Measurements from ENCODE around the gene CENPM.
A peak's percentile ranks its signal among the peaks of the same experiment; 100 is the strongest.

Gene CENPM

DNA sequence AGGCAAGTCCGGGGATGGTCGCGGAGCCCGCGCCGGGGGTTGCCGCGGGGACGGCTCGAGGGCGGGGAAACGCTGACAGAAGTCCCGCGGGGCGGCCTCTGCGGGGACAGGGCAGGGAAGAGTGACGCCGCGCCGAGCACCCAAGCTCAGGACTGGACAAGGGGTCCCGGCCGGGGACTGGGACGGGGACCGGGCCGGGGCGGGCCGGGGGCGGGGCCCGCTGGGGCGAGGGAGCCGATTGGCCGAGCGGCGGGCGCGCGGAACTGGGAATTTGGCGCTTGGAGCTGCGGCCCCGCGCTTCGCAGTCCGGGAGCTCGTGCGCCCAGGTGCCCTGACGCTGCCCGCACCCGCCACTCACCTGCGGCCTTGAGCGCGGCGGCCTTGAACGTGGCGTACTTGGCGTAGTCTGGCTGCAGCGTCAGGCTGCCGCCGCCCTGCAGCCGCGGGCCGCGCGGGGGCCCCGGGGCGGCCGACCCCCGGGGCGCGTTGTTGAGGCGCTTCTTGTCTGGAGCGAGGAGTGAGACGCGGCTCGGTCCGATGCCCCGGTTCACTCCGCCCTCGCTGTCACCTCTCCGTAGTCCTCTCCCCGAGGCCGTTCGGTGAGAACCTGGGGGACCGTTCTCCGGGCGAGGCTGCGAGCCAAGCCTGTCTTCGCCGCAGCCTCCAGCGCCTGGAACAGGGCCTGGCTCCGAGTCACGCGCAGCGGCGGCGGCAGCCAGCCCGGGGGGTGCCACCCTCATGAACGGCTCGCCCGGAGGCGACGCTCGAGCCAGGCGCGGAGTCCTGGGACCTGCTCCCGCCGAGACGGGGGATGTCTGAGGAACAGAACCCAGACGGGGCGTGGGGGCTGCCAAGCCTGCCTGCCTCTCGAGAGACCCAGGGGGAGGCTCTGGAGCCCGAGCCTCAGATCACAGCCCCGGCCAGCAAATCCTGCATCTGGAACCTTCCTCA, 36.6 kb downstream of the CENPM start:
- no peaks in the 10 kb centered on the region for H3K9me3 ChIP-seq (ENCODE audit: control insufficient read depth in 1 of 2, low read length in 2 of 2)
- H3K4me1 ChIP-seq (ENCODE audit: control insufficient read depth in 1 of 2, insufficient read depth in 2 of 2, low read length in 2 of 2): peaks cover 0 to 28% of the 10 kb centered on the region in 2 donors
- peak overlapping the region in 1 of 2 donors; percentile 53 for H3K4me3 ChIP-seq (ENCODE audit: low read depth in 1 of 2, low read length in 2 of 2)
- peaks cover 39% of the 10 kb centered on the region for H3K27me3 ChIP-seq (ENCODE audit: low read depth, low read length)
- H3K27ac ChIP-seq (ENCODE audit: low read length): no peak overlapping the region
- peaks cover 0 to 20% of the 10 kb centered on the region in 2 donors for H3K36me3 ChIP-seq (ENCODE audit: control insufficient read depth in 1 of 2, insufficient read depth in 2 of 2, low read length in 2 of 2)

GRCh38 chr22:41909310-41910049, 37.5 kb downstream of the CENPM start:
- Histone ChIP-seq H3K4me3 (ENCODE audit: low read depth in 1 of 2, low read length in 2 of 2) (peak overlapping the region in 1 of 2 donors; percentile 53), H3K4me1 (ENCODE audit: control insufficient read depth in 1 of 2, insufficient read depth in 2 of 2, low read length in 2 of 2) (peaks cover 0 to 19% of the 10 kb centered on the region in 2 donors), H3K9me3 (ENCODE audit: control insufficient read depth in 1 of 2, low read length in 2 of 2) (no peaks in the 10 kb centered on the region), H3K36me3 (ENCODE audit: control insufficient read depth in 1 of 2, insufficient read depth in 2 of 2, low read length in 2 of 2) (peaks cover under 1 to 28% of the 10 kb centered on the region in 2 donors), H3K27ac (ENCODE audit: low read length) (no peak overlapping the region), H3K27me3 (ENCODE audit: low read depth, low read length) (peaks cover 37% of the 10 kb centered on the region)

DNA sequence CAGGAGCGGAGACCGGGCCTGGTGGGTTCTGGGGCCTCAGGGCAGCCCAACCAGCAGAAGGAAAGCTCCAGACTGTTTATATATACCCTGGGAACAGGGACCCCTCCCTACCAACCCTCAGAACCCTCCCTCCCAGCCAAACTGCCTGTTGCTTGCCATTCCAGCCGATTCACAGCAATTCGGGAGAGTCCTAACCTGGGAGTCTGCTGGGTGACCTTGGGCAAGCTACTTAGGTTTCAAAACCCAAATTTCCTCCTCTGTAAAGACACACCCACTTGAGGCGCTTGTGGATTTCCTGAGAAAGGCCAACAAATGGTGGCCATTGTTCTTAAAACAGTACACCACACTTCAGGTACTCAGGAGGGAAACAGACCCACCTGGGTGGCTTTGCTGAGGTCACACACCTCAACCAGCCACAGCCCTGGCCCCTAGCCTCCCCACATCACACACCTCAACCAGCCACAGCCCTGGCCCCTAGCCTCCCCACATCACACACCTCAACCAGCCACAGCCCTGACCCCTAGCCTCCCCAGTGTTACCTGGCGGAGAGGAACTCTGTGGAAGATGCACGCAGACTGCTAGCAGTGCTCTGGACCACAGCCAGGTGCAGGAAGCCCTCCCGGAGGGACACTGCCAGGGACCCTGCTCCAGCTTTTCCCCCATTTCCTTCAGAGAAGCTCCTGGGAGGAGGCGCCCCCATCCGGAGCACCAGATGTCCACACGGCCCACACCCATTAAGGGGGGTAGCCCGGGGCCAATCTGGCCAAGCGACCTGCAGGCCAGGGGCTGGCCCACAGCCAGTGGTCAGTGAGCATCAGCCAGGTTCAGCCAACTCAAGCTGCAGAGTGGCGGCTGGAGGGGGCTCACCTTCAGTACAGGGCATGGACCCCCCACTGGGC, 38.3 kb downstream of the CENPM start:
- Histone ChIP-seq H3K27ac (ENCODE audit: low read length) (no peak overlapping the region), H3K36me3 (ENCODE audit: control insufficient read depth in 1 of 2, insufficient read depth in 2 of 2, low read length in 2 of 2) (peaks cover 9 to 35% of the 10 kb centered on the region in 2 donors), H3K27me3 (ENCODE audit: low read depth, low read length) (peaks cover 37% of the 10 kb centered on the region), H3K9me3 (ENCODE audit: control insufficient read depth in 1 of 2, low read length in 2 of 2) (no peaks in the 10 kb centered on the region), H3K4me1 (ENCODE audit: control insufficient read depth in 1 of 2, insufficient read depth in 2 of 2, low read length in 2 of 2) (peaks cover 0 to 19% of the 10 kb centered on the region in 2 donors), H3K4me3 (ENCODE audit: low read depth in 1 of 2, low read length in 2 of 2) (no peak overlapping the region)

- Histone ChIP-seq H3K27me3 (ENCODE audit: low read depth, low read length) (peaks cover 29% of the 10 kb centered on the region), H3K36me3 (ENCODE audit: control insufficient read depth in 1 of 2, insufficient read depth in 2 of 2, low read length in 2 of 2) (peaks cover 11 to 45% of the 10 kb centered on the region in 2 donors), H3K27ac (ENCODE audit: low read length) (no peak overlapping the region), H3K4me3 (ENCODE audit: low read depth in 1 of 2, low read length in 2 of 2) (no peak overlapping the region), H3K9me3 (ENCODE audit: control insufficient read depth in 1 of 2, low read length in 2 of 2) (no peaks in the 10 kb centered on the region), H3K4me1 (ENCODE audit: control insufficient read depth in 1 of 2, insufficient read depth in 2 of 2, low read length in 2 of 2) (peaks cover 0 to 19% of the 10 kb centered on the region in 2 donors)
Measured at GRCh38 chr22:41907436-41908401, 39.2 kb downstream of the CENPM start.

DNA sequence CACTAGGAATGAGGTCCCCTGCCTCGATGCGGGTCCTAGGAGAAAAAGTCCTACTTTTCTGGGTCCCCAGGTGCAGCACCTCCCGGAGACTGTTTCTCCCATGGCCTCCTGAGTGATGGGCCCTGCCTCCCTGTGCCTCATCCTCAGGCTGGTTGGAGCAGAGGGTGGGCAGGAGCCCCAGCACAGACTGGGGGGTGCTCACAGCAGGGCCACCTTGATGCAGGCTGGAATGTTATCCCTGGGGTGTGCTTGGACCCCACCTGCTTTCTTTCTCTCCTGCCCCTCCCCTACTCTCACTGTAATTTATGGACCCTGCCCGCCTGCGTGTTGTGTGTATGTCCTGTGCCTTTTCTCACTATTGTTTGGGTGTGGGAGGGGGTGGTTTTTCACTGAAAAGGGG, 40.1 kb downstream of the CENPM start:
- Histone ChIP-seq H3K36me3 (ENCODE audit: control insufficient read depth in 1 of 2, insufficient read depth in 2 of 2, low read length in 2 of 2) (peaks cover 11 to 54% of the 10 kb centered on the region in 2 donors), H3K4me3 (ENCODE audit: low read depth in 1 of 2, low read length in 2 of 2) (no peak overlapping the region), H3K9me3 (ENCODE audit: control insufficient read depth in 1 of 2, low read length in 2 of 2) (no peaks in the 10 kb centered on the region), H3K4me1 (ENCODE audit: control insufficient read depth in 1 of 2, insufficient read depth in 2 of 2, low read length in 2 of 2) (peaks cover 0 to 19% of the 10 kb centered on the region in 2 donors), H3K27me3 (ENCODE audit: low read depth, low read length) (peaks cover 20% of the 10 kb centered on the region), H3K27ac (ENCODE audit: low read length) (no peak overlapping the region)

DNA sequence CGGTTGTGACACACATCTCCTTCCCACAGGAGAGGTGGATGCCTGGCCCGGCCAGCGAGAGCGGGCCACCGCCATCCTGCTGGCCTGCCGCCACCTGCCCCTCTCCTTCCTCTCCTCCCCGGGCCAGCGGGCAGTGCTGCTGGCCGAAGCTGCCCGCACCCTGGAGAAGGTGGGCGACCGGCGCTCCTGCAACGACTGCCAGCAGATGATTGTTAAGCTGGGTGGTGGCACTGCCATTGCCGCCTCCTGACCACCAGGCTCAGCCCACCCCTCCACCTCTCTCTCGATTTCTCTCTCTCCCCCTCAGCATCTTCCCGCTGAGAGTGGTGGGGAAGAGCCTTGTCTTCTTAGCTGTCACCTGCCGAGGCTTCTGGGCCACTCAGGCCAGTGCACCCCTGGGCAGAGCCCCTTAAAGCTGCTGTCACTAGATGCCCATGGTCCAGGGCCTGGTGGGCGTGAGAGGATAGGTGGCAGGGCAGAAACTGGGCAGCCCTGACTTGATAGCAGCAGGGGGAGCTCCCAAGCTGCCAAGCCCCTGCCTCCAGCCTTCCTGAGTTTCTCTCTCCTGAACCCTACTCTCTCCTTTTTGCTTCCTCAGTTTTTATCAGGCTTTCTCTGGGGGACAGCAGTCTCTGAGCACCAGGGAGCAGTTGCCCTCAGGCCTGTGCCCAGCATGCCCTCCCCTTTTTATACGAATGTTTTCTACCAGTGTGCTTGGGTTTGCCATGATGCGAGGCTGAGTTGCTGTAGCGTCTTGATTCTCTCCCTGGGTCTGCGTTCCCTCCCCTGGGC, 41.3 kb downstream of the CENPM start:
- Histone ChIP-seq H3K27me3 (ENCODE audit: low read depth, low read length) (peaks cover 9% of the 10 kb centered on the region), H3K9me3 (ENCODE audit: control insufficient read depth in 1 of 2, low read length in 2 of 2) (no peaks in the 10 kb centered on the region), H3K27ac (ENCODE audit: low read length) (no peak overlapping the region), H3K4me3 (ENCODE audit: low read depth in 1 of 2, low read length in 2 of 2) (no peak overlapping the region), H3K4me1 (ENCODE audit: control insufficient read depth in 1 of 2, insufficient read depth in 2 of 2, low read length in 2 of 2) (peaks cover 0 to 12% of the 10 kb centered on the region in 2 donors), H3K36me3 (ENCODE audit: control insufficient read depth in 1 of 2, insufficient read depth in 2 of 2, low read length in 2 of 2) (peaks cover 17 to 61% of the 10 kb centered on the region in 2 donors)

- Histone ChIP-seq H3K27ac (ENCODE audit: low read length) (no peak overlapping the region), H3K9me3 (ENCODE audit: control insufficient read depth in 1 of 2, low read length in 2 of 2) (no peaks in the 10 kb centered on the region), H3K4me1 (ENCODE audit: control insufficient read depth in 1 of 2, insufficient read depth in 2 of 2, low read length in 2 of 2) (peaks cover 0 to 3% of the 10 kb centered on the region in 2 donors), H3K36me3 (ENCODE audit: control insufficient read depth in 1 of 2, insufficient read depth in 2 of 2, low read length in 2 of 2) (peaks cover 26 to 70% of the 10 kb centered on the region in 2 donors), H3K4me3 (ENCODE audit: low read depth in 1 of 2, low read length in 2 of 2) (no peak overlapping the region), H3K27me3 (ENCODE audit: low read depth, low read length) (peaks cover 5% of the 10 kb centered on the region)
Measured at GRCh38 chr22:41904450-41905410, 42.2 kb downstream of the CENPM start.

- peaks cover 40 to 87% of the 10 kb centered on the region in 2 donors for H3K36me3 ChIP-seq (ENCODE audit: control insufficient read depth in 1 of 2, insufficient read depth in 2 of 2, low read length in 2 of 2)
Measured at GRCh38 chr22:41902932-41903421, 44.0 kb downstream of the CENPM start.

DNA sequence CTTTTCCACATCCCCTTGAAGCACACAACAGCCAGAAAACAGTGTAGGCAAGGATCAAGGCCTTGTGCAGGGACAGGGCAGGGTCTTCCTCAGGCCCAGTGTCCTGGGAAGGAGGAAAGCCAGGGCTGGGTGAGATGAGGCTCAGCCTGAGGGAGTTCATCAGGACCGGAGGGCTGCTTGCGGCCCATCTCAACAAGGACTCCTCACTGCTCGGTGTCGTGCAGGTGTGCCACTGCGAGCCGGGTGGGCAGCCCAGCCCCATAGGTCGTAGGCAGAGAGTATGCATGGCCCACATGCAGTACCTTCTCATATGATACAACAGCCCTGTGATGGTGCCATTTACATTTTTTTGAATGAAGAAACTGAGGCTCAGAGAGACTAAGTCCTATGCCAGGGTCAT, 44.9 kb downstream of the CENPM start:
- Histone ChIP-seq H3K36me3 (ENCODE audit: control insufficient read depth in 1 of 2, insufficient read depth in 2 of 2, low read length in 2 of 2) (peaks cover 46 to 93% of the 10 kb centered on the region in 2 donors), H3K27ac (ENCODE audit: low read length) (no peak overlapping the region), H3K27me3 (ENCODE audit: low read depth, low read length) (no peaks in the 10 kb centered on the region)

More at GRCh38 chr22:41902932-41903421, 44.0 kb downstream of the CENPM start:
- H3K27ac ChIP-seq (ENCODE audit: low read length): no peak overlapping the region
- no peaks in the 10 kb centered on the region for H3K27me3 ChIP-seq (ENCODE audit: low read depth, low read length)
- H3K4me1 ChIP-seq (ENCODE audit: control insufficient read depth in 1 of 2, insufficient read depth in 2 of 2, low read length in 2 of 2): no peaks in the 10 kb centered on the region
- no peaks in the 10 kb centered on the region for H3K9me3 ChIP-seq (ENCODE audit: control insufficient read depth in 1 of 2, low read length in 2 of 2)
- H3K4me3 ChIP-seq (ENCODE audit: low read depth in 1 of 2, low read length in 2 of 2): no peak overlapping the region

More for the DNA sequence above, 44.9 kb downstream of the CENPM start:
- no peaks in the 10 kb centered on the region for H3K4me1 ChIP-seq (ENCODE audit: control insufficient read depth in 1 of 2, insufficient read depth in 2 of 2, low read length in 2 of 2)
- no peaks in the 10 kb centered on the region for H3K9me3 ChIP-seq (ENCODE audit: control insufficient read depth in 1 of 2, low read length in 2 of 2)
- no peak overlapping the region for H3K4me3 ChIP-seq (ENCODE audit: low read depth in 1 of 2, low read length in 2 of 2)
